Measurements from ENCODE around the gene INPP5J.
A peak's percentile ranks its signal among the peaks of the same experiment; 100 is the strongest.
"Not testable (repeated sequence)": the region's sequence is repeated elsewhere in the genome, so short reads cannot be mapped to it uniquely, and the experiment has no call there.

INPP5J gene, protein sequence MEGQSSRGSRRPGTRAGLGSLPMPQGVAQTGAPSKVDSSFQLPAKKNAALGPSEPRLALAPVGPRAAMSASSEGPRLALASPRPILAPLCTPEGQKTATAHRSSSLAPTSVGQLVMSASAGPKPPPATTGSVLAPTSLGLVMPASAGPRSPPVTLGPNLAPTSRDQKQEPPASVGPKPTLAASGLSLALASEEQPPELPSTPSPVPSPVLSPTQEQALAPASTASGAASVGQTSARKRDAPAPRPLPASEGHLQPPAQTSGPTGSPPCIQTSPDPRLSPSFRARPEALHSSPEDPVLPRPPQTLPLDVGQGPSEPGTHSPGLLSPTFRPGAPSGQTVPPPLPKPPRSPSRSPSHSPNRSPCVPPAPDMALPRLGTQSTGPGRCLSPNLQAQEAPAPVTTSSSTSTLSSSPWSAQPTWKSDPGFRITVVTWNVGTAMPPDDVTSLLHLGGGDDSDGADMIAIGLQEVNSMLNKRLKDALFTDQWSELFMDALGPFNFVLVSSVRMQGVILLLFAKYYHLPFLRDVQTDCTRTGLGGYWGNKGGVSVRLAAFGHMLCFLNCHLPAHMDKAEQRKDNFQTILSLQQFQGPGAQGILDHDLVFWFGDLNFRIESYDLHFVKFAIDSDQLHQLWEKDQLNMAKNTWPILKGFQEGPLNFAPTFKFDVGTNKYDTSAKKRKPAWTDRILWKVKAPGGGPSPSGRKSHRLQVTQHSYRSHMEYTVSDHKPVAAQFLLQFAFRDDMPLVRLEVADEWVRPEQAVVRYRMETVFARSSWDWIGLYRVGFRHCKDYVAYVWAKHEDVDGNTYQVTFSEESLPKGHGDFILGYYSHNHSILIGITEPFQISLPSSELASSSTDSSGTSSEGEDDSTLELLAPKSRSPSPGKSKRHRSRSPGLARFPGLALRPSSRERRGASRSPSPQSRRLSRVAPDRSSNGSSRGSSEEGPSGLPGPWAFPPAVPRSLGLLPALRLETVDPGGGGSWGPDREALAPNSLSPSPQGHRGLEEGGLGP
- 0 to 0.72 (median 0.32) reads per million in 4 experiments for total RNA-seq

DNA sequence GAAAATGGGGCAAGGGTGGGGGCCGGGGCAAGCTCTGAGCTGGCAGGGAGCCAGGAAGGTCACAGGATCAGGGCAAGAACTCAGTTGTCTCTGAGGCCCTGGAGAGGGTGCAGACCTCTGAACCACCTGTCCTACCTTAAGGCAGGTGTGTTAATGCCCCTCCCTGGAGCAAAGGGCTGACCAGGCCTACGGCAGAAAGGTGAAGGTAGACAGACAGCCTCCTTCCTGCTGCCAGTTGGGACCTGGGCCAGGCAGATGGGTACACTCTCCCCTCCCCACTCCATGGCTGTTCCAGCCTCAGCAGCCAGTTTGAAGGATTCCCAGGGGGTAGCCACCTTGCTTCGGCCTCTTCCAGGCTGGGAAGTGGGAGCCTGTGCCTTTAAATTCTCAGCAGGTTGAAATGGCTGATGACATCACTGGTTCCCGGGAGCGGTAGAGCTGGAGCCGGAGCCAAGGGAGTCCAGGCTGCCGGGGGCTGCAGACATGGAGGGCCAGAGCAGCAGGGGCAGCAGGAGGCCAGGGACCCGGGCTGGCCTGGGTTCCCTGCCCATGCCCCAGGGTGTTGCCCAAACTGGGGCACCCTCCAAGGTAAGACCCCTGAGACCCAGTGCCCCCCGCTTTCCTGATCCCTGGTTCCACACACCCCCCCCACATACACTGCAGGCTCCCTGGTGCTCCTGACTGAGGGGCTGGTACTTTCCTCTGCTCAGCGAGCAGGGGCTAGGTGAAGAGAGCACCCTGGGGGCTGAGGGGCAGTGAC is at the start of gene INPP5J:
TSS of gene INPP5J (plus strand) at position 435 of the 760 bp plus-strand sequence. CDS start at position 484, 49 bp downstream.
- DNase-seq, result no peak

DNA sequence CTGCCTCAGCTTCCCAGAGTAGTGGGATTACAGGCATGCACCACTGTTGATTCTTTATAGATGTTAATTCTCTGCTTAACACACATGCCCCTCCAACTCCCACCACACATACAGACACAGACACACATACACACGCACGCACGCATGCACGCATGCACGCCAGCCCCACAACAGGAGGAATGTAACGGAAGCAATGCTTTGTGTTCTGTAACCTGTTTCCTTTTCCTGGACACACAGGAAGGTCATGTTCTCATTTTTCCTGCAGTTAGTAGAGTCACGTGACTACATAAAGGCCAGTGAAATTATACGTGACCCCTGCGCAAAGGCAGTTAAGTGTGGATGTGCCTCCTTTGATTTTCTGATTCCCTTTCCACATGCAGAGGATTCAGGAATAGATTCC is 49.6 kb upstream of the INPP5J start:
- not testable (repeated sequence) for DNase-seq

DNA sequence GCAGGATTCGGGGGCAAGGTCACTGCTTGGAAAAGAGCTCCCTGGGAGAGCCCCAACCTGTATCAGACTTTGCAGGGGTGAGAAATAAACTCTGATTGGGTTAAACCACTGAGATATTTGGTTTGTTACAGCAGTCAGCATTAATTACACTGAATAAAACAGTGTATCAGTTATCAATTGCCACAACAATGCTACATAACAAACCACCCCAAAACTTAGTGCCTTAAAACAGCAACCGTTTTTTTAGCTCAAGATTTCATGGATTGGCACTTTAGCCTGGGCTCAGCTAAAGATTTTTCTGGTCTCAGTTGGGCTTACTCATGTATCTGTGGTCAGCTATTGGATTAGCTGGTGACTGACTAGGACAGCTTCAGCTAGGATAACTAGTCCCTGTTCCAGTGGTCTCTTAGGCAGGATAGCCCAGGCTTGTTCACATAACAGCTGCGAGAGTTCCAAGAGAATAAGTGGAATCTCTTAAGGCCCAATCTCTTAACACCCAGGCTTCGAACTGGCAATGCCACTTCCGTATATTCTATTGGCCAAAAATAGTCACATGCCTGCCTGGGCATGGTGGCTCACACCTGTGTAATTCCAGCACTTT is 49.1 kb upstream of the INPP5J start:
- not testable (repeated sequence) for DNase-seq

DNA sequence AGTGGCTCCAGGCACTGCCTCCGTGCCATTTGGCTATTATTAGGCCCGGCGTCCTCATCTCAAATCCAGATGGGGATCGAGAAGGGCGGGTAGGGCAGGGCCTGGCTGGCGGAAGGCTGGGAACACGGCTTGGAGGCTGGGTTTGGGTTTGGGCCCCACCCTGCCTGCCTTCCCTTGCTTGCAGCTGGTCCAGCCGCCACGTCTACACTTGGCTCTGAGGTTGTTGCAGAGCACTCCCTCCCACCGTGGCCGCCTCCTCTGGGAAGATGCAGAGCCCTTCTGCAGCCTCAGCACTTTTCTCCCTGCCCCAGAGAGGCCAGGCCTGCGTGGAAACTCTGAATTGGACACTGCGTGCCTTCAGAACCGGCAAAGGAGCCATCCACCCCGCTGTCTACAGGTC is 46.8 kb upstream of the INPP5J start:
- DNase-seq, result no peak

DNA sequence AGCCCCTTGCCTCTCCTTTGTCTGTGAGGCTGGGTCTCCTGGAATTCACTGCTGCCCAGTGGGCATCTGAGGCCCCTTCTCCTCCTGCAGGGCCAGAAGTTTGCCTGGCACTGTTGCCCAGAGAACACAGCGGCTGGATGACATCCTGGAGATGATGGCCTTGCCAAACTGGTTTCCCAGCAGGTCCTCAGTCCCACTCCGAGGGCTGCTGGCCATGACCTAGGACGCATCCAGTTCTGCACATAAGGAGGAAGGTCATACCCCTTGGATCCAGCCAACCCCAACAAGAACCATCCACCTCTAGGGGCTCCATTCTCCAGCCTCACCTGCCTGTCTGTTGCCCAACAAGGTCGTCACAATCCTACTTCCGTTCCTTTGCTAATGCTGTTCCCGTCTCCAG is 45.1 kb upstream of the INPP5J start:
- DNase-seq, result no peak

DNA sequence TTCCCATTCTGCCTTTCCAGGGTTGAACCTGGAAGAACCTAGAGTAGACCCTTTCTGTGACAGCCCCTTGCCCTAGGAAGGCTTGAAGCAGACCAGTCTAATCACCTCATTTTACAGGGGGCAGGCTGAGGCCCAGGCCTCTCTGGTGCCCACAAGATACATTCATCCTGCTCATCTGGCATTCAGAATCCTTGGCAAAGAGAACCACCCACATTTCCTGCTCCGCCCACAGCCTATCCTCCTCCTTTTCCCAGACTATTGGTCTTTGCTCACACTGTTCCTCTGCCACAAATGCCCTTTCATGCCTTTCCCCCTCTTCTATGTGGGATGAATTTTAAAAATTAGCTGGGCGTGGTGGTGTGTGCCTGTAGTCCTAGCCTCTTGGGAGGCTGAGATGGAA is 44.4 kb upstream of the INPP5J start:
- DNase-seq, result not testable (repeated sequence)

DNA sequence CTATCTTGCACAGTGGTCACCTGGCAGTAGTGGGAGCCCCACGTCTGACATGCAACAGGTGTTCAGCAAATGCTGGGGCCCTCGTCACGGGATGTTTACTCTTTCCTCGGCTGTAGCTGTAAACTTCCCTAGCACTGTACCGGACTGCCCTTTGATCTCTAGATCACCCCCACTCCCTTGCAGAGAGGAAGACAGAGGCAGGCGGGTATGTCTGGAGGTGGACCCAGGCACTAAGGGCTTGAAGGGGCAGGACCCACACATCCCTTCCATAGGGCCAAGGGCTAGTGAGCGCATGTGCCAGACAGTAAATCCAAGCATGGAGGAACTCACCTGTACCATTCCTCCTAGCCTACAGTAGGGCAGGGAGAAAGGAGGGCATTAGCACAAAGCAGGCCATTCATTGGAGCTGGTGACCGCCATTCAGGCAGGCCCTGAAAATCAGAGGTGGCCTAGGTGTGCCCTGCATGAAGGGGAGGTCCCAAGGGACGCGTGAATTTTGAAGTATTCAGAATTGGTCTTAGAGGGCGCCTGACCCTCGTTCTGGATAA is 43.6 kb upstream of the INPP5J start:
- DNase-seq, result no peak

DNA sequence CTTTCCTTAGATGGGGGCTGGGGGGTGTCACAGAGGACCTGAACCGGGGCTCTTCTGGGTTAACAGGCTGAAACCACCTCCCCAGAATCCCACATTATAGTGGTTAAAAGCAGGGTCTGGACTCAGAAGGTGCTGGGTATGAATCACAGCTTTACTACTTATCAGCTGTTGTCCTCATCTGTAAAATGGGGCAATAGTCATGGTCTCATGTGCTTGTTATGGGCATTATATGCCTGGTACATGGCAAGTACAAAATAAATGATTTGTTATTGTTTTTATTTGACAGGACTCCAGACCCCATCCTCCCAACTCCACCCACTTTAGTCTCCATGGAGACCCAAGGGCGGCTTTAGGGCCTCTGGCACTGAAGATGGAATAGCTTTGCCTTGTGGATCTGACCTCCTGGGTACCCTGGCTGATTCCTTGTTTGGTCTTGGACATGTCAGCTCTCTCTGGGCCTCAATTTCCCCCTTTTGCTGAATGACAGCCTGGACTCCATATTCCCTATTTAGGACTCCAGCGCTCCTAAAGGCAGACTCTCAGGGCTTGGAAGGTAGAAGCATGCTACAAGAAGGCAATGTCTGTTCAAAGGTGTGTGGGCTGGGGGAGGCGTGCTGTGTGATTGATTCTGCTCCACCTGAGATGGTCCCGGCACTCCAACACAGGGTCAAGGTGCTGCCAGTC is 42.5 kb upstream of the INPP5J start:
- no peak for DNase-seq

DNA sequence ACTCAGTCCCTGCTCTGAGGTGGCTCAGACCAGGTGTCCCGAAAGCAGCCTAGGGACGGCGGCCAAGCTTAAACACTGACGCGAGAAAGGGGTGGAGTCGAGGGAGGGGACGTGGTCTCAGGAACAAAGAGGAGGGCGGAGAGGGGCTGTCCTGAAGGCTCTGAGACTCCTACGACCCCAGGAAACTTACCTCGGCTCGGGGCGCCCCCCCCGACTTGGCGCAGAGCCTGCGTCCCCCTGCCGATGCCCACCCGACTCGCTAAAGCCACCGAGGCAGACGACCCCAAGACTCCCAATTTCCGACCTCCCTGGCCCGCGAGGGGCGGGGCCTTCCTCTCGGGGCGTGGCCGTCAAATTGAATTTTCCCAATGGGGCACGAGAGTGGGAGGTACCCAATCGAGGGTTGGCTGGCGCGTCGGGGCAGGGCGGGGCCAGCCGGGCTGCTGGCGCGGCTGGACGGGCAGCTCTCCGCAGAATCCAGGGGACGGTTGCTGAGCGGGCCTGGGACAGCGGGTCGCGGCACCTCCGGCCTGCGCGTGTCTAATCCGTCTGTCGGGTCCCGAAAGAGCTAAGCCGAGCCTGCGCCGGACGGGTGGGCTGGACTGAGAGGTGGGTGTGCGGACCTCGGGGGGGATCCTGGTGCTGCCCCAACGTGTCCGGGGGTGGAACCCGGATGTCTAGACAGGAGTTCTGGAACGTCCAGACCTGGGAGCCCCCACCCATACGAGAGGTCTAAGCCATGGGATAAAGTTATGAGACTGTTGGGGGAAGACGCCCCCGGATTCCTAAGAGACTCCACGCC is 41.7 kb upstream of the INPP5J start, which contains the start of gene SMTN:
TSS of gene SMTN (plus strand) at position 471 of the 802 bp plus-strand sequence. CDS start 1,941 bp downstream, outside the sequence.
- peak; percentile 85 for DNase-seq

DNA sequence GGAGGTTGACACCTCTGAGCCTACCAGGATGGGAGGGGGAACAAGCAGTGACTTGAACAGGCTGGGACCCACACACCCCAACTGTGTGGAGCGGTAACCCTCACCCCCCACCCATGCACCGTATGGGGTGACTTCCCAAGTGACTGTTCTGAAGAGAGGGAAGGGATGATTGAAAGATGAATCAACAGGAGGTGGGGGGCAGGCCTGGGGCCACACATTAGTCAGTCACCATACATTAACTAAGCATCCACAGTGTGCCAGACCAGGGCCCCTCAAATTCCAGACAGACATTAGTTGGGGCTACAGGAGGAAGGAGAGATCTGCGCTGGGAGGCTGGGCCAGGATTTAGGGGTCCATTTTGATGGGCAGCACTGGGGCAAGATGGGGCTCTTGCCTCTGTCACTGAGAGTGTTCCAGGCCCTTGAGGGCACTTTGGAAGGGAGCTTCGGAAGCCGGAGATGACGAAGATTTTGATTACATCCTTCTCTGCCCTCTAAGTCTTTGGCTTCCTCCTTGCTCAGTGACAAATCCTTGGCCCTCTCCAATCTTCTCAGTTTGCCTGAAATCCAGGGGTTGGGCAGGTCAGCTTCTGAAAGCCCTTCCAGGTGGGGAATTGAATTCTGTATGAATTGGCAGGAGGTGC is 40.7 kb upstream of the INPP5J start:
- DNase-seq, result no peak

DNA sequence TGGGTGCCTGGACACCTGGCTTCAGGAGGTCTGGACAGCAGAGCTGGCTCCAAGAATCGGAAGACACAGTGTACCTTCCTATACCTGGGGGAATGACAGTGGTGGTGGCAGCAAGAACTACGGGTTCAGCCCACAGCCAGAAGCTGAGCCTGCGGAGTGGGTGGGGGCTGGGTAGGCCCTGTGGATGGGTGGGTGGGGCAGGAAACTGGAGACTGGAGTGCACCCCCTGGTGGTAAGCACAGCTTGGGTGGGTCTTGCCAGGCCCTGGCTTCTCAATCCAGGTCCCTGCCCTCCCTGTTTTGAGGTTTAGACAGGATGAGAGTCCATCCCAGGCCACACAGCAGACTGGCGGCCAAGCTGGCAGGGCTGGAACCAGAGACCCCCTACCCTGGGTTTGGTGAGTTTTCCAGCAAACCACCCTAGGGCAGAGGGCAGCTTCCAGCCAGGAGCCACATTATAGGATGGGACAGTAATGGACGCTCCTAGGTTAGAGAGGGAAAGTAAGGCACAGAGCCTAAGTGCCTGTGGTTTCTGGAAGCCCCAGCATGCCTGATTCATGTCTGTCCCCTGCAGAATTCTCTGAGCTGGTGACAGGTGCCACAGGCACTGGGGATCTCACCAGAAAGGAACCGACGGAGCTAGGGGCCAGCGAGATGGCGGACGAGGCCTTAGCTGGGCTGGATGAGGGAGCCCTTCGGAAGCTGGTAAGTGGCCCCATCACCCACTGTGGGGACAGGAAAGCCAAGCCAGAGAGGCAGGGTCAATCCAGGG is 40.0 kb upstream of the INPP5J start:
- DNase-seq, result peak; percentile 46

DNA sequence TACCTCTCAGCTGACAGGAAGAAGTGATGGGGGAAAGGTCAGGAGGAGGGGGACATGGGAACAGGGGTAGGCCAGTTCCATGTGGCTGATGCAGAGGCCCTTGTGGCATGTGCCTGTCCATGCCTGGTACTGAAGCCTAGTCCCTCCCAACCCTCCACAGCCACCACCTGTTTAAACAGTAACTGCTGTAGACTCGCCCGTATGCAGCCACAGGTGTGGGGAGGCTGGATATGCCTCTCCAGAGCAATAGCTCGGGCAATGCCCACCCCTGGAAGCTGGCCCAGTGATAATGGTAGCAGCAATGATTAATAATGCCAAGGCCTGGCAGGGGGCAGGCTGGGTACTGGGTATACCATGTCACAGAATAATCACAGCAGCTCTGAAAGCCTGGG is 39.4 kb upstream of the INPP5J start:
- no peak for DNase-seq

DNA sequence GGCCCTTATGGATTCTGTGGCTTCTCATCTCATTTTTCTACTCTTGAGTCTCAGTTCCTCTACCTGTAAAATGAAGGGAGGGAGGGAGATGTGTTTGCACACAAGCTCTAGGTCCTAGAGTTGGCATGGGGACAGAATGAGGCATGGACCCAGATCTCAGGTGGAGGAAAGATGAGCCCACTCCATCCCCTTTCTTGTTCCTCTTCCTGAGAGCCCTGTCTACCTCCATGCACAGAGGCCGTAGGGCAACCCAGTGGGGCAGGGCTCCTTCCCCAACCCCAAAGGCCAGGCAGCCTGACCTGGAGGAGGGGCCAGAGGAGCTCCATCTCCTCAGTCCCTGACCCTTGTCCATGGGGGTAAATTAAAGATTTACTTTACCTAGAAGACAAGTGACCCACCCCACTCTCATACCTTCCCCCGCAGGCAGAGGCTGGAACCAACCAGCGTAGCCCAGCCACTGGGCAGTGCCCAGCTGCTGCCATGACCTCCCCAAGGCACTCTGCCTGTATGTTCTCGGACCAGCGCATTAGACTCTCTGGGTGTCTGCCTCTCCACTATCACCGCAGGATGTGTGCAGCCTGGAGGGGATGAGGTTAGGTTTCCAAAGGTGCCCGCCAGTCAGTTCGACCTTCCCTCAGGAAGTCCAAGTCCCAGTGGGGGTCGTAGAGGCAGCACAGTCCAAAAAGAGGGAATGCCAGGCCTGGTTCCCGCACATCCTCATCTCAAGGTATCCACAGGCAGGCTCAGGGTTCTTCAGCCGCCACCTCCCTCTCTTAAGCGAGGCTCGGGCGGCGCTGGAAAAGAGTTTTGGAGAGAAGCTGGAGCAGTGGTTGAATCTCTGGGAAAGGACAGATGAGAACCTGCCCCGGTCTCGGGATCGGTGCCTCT is 38.6 kb upstream of the INPP5J start:
- no peak for DNase-seq

DNA sequence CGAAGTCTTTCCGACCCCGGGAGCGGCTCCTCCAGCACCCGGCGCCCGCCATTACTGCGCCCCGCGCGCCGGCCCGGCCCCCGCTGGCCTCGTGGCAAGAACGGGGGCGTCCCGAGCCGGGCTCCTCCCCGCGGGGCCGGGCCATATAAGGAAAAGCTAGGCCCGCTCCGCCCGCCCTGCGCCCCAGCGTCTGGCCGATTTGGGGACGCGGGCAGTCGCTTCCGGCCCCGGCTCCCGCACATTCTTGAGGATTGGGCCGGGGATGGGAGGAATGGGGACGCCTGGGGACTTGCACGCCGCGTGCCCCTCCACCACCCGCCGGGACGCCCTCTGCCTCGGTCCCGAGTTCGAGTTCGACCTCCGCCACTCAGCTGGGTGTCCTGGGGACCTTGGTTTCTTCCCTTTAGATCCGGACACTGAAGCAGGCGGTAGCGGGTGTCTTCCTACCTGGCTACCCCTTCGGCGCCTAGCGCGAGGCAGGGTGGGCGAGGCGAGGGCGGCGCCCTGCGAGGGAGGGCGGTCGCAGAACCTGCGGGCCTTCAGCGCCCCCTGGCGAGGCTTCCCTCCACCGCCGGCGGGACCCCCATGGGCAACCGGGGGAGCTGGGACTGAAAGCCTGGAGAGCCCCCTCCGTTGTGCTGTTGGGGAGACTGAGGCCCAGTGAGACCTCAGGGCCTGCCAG is 37.8 kb upstream of the INPP5J start:
- peak; percentile 79 for DNase-seq

DNA sequence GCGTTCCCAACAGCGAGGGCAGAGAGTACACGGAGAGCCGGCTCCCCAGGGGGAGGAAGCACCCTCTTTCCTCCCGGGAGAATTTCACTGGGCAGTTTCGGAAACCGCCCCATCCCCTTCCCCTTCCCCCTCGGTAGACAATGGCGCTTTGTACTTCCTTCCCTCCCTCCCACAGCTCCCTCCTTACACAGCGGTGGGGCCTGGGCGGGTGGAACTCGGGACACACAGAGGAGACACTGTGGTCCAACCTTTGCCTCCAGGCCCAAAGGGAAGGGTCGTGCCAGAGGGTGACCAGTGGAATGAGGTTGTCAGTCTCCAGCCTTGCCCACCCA is 37.3 kb upstream of the INPP5J start:
- no peak for DNase-seq

DNA sequence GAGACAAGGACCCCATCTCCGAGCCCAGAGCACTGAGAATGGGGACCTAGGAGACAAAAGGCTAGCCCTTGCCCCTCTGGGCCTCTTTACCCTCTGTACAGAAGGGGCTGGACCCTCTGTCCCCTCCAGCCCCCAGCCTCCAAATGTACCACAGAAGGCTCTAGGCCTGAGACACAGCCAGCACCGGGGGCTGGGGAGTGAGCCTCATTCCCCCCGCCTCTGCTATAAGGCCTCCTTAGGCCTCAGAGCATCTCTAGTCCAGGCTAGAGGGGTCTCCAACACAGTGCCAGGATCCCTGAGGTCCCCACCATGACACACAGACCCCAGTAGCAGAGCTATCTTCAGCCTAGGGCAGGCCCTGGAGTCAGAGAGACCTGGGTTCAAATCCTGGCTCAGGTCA is 36.8 kb upstream of the INPP5J start:
- no peak for DNase-seq

DNA sequence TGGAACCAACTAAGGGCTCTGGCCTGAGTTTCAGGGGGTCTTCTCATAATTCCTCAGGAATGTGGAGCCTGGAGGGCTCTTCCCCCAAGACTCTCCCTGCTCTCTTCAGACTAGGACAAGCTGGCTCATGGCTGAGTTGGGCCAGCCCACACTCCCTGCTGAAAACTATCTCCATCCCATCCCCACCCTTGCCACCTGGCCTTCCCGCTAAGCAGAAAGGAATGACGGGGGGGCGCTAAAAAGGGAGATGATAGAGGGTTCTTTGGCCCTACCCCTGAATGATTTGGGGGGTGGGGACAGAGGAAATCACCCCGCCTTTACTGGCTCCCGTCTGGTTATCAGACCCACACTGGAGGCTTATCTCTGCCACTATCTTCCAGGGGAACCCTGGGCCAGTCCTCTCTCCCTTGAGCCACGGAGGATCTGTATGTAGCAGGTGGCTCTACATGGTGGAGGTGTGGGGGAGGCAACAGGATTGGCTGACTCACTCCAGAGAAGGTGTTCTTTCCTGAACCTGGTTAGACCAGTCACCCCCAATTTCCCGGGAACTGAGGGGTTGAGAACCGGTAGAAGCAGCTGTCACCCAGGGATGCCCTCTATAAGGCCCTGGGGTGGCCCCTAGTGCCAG is 35.9 kb upstream of the INPP5J start:
- no peak for DNase-seq

Data from effector CD8-positive, alpha-beta T cell (primary cell).